ENCODE results near the gene CD180.

CD180 gene

DNA sequence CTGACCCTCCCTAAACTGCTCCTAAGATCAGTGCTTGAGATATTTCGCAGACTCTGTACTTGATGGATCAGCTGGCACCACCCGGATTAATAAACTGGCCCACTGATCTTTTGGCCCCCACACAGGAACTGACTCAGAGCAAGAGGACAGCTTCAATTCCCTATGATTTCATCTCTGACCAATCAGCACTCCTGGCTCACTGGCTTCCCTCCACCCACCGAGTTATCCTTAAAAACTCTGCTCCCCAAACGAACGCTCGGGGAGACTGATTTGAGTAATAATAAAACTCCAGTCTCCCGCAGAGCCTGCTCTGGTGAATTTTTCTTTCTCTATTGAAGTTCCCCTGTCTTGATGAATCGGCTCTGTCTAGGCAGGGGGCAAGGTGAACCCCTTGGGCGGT is 36.5 kb upstream of the CD180 start:
- TF ChIP-seq, protein P1, sequence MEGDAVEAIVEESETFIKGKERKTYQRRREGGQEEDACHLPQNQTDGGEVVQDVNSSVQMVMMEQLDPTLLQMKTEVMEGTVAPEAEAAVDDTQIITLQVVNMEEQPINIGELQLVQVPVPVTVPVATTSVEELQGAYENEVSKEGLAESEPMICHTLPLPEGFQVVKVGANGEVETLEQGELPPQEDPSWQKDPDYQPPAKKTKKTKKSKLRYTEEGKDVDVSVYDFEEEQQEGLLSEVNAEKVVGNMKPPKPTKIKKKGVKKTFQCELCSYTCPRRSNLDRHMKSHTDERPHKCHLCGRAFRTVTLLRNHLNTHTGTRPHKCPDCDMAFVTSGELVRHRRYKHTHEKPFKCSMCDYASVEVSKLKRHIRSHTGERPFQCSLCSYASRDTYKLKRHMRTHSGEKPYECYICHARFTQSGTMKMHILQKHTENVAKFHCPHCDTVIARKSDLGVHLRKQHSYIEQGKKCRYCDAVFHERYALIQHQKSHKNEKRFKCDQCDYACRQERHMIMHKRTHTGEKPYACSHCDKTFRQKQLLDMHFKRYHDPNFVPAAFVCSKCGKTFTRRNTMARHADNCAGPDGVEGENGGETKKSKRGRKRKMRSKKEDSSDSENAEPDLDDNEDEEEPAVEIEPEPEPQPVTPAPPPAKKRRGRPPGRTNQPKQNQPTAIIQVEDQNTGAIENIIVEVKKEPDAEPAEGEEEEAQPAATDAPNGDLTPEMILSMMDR (IDR thresholded peaks at IDR 0.05; ENCODE audit: unreplicated experiment in 3 of 3), result no peak
- Mint-ChIP-seq H3K36me3 (ENCODE audit: low read depth) (peaks cover 8% of the 10 kb centered on the region), H3K9me3 (peaks cover 21% of the 10 kb centered on the region), H3K27ac (no peak overlapping the region), H3K4me1 (peaks cover 22% of the 10 kb centered on the region), H3K4me3 (no peak overlapping the region), H3K27me3 (ENCODE audit: low read depth) (no peaks in the 10 kb centered on the region)

DNA sequence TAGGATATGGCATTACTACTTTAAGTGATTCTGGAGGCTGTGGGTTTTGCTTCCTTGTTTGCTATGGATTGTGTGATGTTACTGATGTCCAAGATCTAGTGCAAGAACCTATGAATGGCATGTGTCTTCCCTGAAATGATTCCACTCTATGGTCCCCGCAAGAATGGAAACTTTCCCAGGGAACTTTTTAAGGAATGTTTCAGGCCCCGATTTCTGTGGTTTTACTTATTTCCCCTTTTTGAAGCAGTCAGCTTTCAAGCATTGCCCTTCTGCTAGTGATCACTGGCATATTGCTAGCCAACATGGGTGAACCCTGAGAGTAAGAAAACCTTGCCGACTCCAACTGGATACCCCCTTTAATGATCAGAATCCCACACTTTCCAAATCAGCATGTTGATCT is 26.6 kb upstream of the CD180 start:
- peaks cover 4% of the 10 kb centered on the region for H3K36me3 Mint-ChIP-seq (ENCODE audit: low read depth)
- H3K4me1 Mint-ChIP-seq, result no peaks in the 10 kb centered on the region
- H3K27me3 Mint-ChIP-seq (ENCODE audit: low read depth), result no peaks in the 10 kb centered on the region
- H3K4me3 Mint-ChIP-seq, result no peak overlapping the region
- no peak overlapping the region for H3K27ac Mint-ChIP-seq
- peaks cover 7% of the 10 kb centered on the region for H3K9me3 Mint-ChIP-seq
- TF ChIP-seq, protein P1 (IDR thresholded peaks at IDR 0.05; ENCODE audit: unreplicated experiment in 3 of 3), result no peak

DNA sequence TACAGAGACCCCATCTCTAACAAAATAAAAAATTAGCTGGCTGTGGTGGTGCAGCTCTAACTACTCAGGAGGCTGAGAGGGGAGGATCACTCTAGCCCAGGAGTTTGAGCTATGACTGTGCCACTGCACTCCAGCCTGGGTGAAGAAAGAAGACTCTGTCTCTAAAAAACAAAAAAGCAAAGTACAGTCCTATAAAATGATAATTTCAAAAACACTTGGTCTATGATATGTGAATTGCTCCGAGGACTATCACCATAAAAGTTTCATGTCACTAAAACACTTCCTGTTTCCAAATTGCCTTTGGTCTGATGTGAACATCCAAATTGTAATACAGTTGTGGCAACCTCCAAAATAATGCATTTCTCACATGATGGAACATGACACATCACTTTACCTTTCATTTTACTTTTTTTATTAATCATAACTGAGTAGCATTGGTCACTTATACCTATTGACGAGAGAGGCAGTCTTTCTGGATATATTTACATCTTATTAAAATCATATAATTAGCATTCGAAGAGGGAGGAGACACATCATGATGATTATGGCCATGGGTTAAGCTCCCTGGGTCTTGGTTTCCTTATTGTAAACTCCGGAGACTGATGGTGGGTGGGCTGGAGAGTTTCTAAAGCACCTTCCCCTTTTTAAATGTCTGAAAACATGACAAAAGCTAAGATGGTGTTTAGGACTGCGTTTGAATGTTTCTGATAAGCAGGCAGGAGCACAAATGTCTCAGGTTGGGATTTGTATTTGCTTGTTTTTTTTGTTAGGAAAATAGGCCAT is 25.8 kb upstream of the CD180 start:
- Mint-ChIP-seq H3K4me3 (no peak overlapping the region), H3K9me3 (peaks cover 7% of the 10 kb centered on the region), H3K27ac (no peak overlapping the region), H3K36me3 (ENCODE audit: low read depth) (peaks cover 4% of the 10 kb centered on the region), H3K27me3 (ENCODE audit: low read depth) (no peaks in the 10 kb centered on the region), H3K4me1 (no peaks in the 10 kb centered on the region)
- TF ChIP-seq, protein P1 (IDR thresholded peaks at IDR 0.05; ENCODE audit: unreplicated experiment in 3 of 3), result no peak

DNA sequence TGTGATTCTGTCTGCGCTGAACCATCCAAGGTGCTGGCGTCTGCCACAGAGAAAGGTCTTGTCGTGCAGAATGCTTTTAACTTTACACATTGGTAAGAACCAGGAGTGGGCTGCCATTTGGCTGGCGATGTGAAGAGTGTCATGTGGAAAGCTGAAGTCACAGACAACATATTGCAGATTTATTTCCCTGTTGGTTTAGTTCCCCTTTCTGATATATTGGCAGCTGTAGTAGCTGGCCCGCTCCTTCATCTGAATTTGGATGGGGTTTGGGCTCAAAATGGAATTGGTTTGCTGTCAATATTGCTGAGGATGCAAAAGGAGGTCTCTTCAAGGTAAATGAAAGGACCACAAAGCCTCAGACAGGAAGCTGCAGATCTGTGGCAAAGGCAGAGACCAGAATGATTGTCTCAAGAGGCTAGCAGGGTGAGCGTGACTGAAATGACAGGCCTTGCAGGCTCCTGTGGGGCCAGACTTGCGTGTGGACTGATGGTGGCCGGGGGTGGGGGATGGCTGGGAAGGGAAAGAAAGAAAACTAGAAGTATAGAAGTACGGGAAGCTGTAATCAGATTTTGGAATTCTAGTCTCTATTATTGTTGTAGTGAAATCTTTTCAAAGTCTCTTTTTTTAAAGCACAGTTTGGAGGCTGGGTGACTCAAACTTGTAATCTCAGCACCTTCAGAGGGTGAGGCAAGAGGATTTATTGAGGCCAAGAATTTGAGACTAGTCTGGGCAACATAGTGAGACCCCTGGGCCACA is 25.1 kb upstream of the CD180 start:
- TF ChIP-seq, protein P1 (IDR thresholded peaks at IDR 0.05; ENCODE audit: unreplicated experiment in 3 of 3), result no peak
- Mint-ChIP-seq H3K27me3 (ENCODE audit: low read depth) (no peaks in the 10 kb centered on the region), H3K27ac (peak overlapping the region in 1 of 3 experiments; percentile 26), H3K36me3 (ENCODE audit: low read depth) (peaks cover 4% of the 10 kb centered on the region), H3K4me1 (peaks cover 4% of the 10 kb centered on the region), H3K4me3 (no peak overlapping the region), H3K9me3 (peaks cover 4% of the 10 kb centered on the region)

DNA sequence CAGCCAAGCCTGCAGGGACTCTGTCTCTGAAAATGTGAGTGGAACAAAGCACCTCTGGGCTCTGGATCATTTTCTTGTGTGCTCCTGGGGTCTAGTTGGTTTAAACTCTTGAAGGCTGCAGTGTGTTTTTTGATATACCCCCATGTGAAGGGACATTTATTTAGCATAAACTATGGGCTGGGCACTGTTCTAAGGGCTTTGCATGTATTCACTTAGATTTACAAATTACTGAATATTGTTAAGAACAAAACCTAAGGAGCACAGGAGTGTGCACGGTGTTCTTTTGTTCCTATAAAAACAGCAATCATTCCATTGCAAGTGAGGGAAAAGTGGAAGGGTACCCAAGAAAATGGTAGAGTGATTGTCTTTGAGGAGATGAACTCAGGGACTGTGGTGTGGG is 20.0 kb upstream of the CD180 start:
- H3K36me3 Mint-ChIP-seq (ENCODE audit: low read depth), result no peaks in the 10 kb centered on the region
- H3K4me3 Mint-ChIP-seq, result peak overlapping the region in 1 of 3 experiments; percentile 6
- H3K4me1 Mint-ChIP-seq, result peaks cover 30% of the 10 kb centered on the region
- H3K9me3 Mint-ChIP-seq, result no peaks in the 10 kb centered on the region
- peak overlapping the region in 2 of 3 experiments; percentile 12 to 65 for H3K27ac Mint-ChIP-seq
- no peaks in the 10 kb centered on the region for H3K27me3 Mint-ChIP-seq (ENCODE audit: low read depth)
- TF ChIP-seq, protein P1 (IDR thresholded peaks at IDR 0.05; ENCODE audit: unreplicated experiment in 3 of 3), result no peak

All from nephron (organoid).